NB4 (cell line): Measurements from ENCODE around the gene RPL32.

Experiments used
- DNase-seq: peaks from one replicate; pipeline ENCODE4 v3.0.0; 2010; ENCODE audit warnings: low read depth
- H3K4me3 ChIP-seq: one replicate; pipeline ENCODE4 v1.5.1; 2011; ENCODE audit warnings: mild to moderate bottlenecking, low read depth, low read length, moderate library complexity
- CTCF ChIP-seq: IDR thresholded peaks from one replicate; pipeline ENCODE4 v1.5.1; 2012; ENCODE audit warnings: low read depth, low read length
- MAX ChIP-seq: IDR thresholded peaks from 2 replicates; pipeline ENCODE4 v1.6.1; 2011; ENCODE audit warnings: low read depth, low read length
- MYC ChIP-seq: IDR thresholded peaks from 2 replicates; pipeline ENCODE4 v1.6.1; 2011; ENCODE audit warnings: low read depth, low read length
- POLR2A ChIP-seq: IDR thresholded peaks from 2 replicates; pipeline ENCODE4 v1.6.1; 2011; ENCODE audit warnings: mild to moderate bottlenecking; ENCODE audit not compliant: insufficient read length; ENCODE audit errors: extremely low read depth

The RPL32 gene

GRCh38 chr3:12837295-12837986 is 3.9 kb downstream of the RPL32 start:
- TF ChIP-seq POLR2A (no peak), MYC (no peak), CTCF (no peak)
- peak overlapping the region; percentile 100 for H3K4me3 ChIP-seq
- no peak for DNase-seq

- no peak overlapping the region for H3K4me3 ChIP-seq
- no peak for DNase-seq
- TF ChIP-seq MYC = no peak
- no peak for TF ChIP-seq MAX
- no peak for TF ChIP-seq CTCF
- TF ChIP-seq POLR2A = no peak
Measured at GRCh38 chr3:12835052-12835665, 6.2 kb downstream of the RPL32 start.

- H3K4me3 ChIP-seq = no peak overlapping the region
- DNase-seq = peak; percentile 53
- TF ChIP-seq MAX (no peak), MYC (no peak), CTCF (no peak), POLR2A (peak; percentile 35)
Measured at GRCh38 chr3:12833222-12834161, 7.9 kb downstream of the RPL32 start.

GRCh38 chr3:12832350-12833221 is 8.8 kb downstream of the RPL32 start:
- TF ChIP-seq POLR2A = no peak
- TF ChIP-seq CTCF = no peak
- no peak for TF ChIP-seq MAX
- no peak for TF ChIP-seq MYC
- no peak overlapping the region for H3K4me3 ChIP-seq
- peak; percentile 27 for DNase-seq

- TF ChIP-seq MAX (no peak), POLR2A (peak; percentile 7)
- no peak overlapping the region for H3K4me3 ChIP-seq
Measured at GRCh38 chr3:12831301-12831866, 10.0 kb downstream of the RPL32 start.

More at GRCh38 chr3:12831301-12831866, 10.0 kb downstream of the RPL32 start:
- DNase-seq = no peak
